Measurements from ENCODE around the gene IRF5. TPM values are rescaled to one million over a fixed set of nuclear protein-coding genes. Genes with fewer than 3 reads are reported as not detected.
"Not testable (repeated sequence)": the region's sequence is repeated elsewhere in the genome, so short reads cannot be mapped to it uniquely, and the experiment has no call there.

The IRF5 gene
- total RNA-seq, 1 donor from 2014 or later = 0.37 TPM

- Mint-ChIP-seq H3K36me3 (ENCODE audit: low read depth) (no peaks in the 10 kb centered on the region), H3K9me3 (ENCODE audit: low read depth) (no peaks in the 10 kb centered on the region), H3K4me1 (ENCODE audit: low read depth) (peaks cover 11% of the 10 kb centered on the region), H3K27me3 (ENCODE audit: low read depth) (peaks cover 20% of the 10 kb centered on the region), H3K4me3 (ENCODE audit: unreplicated experiment) (no peak overlapping the region), H3K27ac (ENCODE audit: unreplicated experiment) (no peak overlapping the region)
- DNase-seq (ENCODE audit: low spot score) = no peak
- no peak for TF ChIP-seq CTCF (IDR thresholded peaks at IDR 0.05)
Measured at GRCh38 chr7:128911423-128912031, 26.2 kb upstream of the IRF5 start.

- Mint-ChIP-seq H3K27ac (ENCODE audit: unreplicated experiment) (no peak overlapping the region), H3K36me3 (ENCODE audit: low read depth) (no peaks in the 10 kb centered on the region), H3K4me1 (ENCODE audit: low read depth) (peaks cover 11% of the 10 kb centered on the region), H3K27me3 (ENCODE audit: low read depth) (peaks cover 27% of the 10 kb centered on the region), H3K4me3 (ENCODE audit: unreplicated experiment) (no peak overlapping the region), H3K9me3 (ENCODE audit: low read depth) (no peaks in the 10 kb centered on the region)
- no peak for TF ChIP-seq CTCF (IDR thresholded peaks at IDR 0.05)
- no peak for DNase-seq (ENCODE audit: low spot score)
Measured at GRCh38 chr7:128912281-128912680, 25.4 kb upstream of the IRF5 start.

- H3K36me3 Mint-ChIP-seq (ENCODE audit: low read depth); H3K9me3 Mint-ChIP-seq (ENCODE audit: low read depth); H3K27ac Mint-ChIP-seq (ENCODE audit: unreplicated experiment); H3K4me3 Mint-ChIP-seq (ENCODE audit: unreplicated experiment); DNase-seq (ENCODE audit: low spot score): not testable (repeated sequence)
- Mint-ChIP-seq H3K4me1 (ENCODE audit: low read depth) (peaks cover 11% of the 10 kb centered on the region), H3K27me3 (ENCODE audit: low read depth) (peaks cover 32% of the 10 kb centered on the region)
Measured at GRCh38 chr7:128912709-128913495, 24.8 kb upstream of the IRF5 start.

- Mint-ChIP-seq H3K36me3 (ENCODE audit: low read depth) (no peaks in the 10 kb centered on the region), H3K9me3 (ENCODE audit: low read depth) (no peaks in the 10 kb centered on the region), H3K27me3 (ENCODE audit: low read depth) (peaks cover 36% of the 10 kb centered on the region), H3K4me3 (ENCODE audit: unreplicated experiment) (no peak overlapping the region), H3K4me1 (ENCODE audit: low read depth) (peaks cover 11% of the 10 kb centered on the region), H3K27ac (ENCODE audit: unreplicated experiment) (no peak overlapping the region)
- DNase-seq (ENCODE audit: low spot score) = no peak
- TF ChIP-seq CTCF (IDR thresholded peaks at IDR 0.05) = no peak
Measured at GRCh38 chr7:128913870-128914565, 23.7 kb upstream of the IRF5 start.

GRCh38 chr7:128914566-128915151 is 23.1 kb upstream of the IRF5 start:
- TF ChIP-seq CTCF (IDR thresholded peaks at IDR 0.05) = no peak
- Mint-ChIP-seq H3K27ac (ENCODE audit: unreplicated experiment) (no peak overlapping the region), H3K4me3 (ENCODE audit: unreplicated experiment) (no peak overlapping the region), H3K27me3 (ENCODE audit: low read depth) (peaks cover 36% of the 10 kb centered on the region), H3K36me3 (ENCODE audit: low read depth) (no peaks in the 10 kb centered on the region), H3K9me3 (ENCODE audit: low read depth) (no peaks in the 10 kb centered on the region), H3K4me1 (ENCODE audit: low read depth) (peaks cover 5% of the 10 kb centered on the region)
- DNase-seq (ENCODE audit: low spot score) = no peak
